Neuronal stem cell (in vitro differentiated cells): Measurements from ENCODE around the gene ITGA4.

Experiments
- DNase-seq: peaks from one replicate; pipeline ENCODE4 v3.0.0-alpha.2; 2013; ENCODE audit warnings: low spot score
- H2AFZ ChIP-seq: one replicate; pipeline ENCODE4 v1.6.1; 2013; ENCODE audit warnings: mild to moderate bottlenecking, low read length, inconsistent platforms
- H2AK5ac ChIP-seq: 2 replicates; pipeline ENCODE4 v1.6.1; 2013; ENCODE audit warnings: low read depth, mild to moderate bottlenecking, inconsistent platforms, low read length, moderate library complexity, mixed read lengths
- H2BK120ac ChIP-seq: 2 replicates; pipeline ENCODE4 v1.6.1; 2013; ENCODE audit warnings: low read depth, mild to moderate bottlenecking, inconsistent platforms, low read length, moderate library complexity, mixed read lengths
- H2BK12ac ChIP-seq: one replicate; pipeline ENCODE4 v1.6.1; 2013; ENCODE audit warnings: low read length, inconsistent platforms
- H2BK15ac ChIP-seq: 2 replicates; pipeline ENCODE4 v1.6.1; 2013; ENCODE audit warnings: mild to moderate bottlenecking, low read length, inconsistent platforms, mixed read lengths
- H2BK5ac ChIP-seq: one replicate; pipeline ENCODE4 v1.6.1; 2013; ENCODE audit warnings: inconsistent platforms, mild to moderate bottlenecking, low read length, moderate library complexity
- H3K14ac ChIP-seq: one replicate; pipeline ENCODE4 v1.6.1; 2013; ENCODE audit warnings: low read length, inconsistent platforms
- H3K18ac ChIP-seq: 2 replicates; pipeline ENCODE4 v1.6.1; 2013; ENCODE audit warnings: low read length, inconsistent platforms
- H3K23ac ChIP-seq: 2 replicates; pipeline ENCODE4 v1.6.1; 2013; ENCODE audit warnings: low read depth, mild to moderate bottlenecking, mixed read lengths, low read length, inconsistent platforms; ENCODE audit not compliant: poor library complexity
- H3K27ac ChIP-seq: replicated peaks from 3 replicates; pipeline ENCODE4 v1.5.1; 2013; ENCODE audit warnings: low read length, inconsistent platforms
- H3K27me3 ChIP-seq, 3 experiments: 2 replicates each; pipeline ENCODE4 v1.6.1; 2013; ENCODE audit warnings: low read length in 3 of 3, mild to moderate bottlenecking in 2 of 3, inconsistent platforms in 1 of 3, low read depth in 1 of 3, mixed read lengths in 1 of 3, moderate library complexity in 1 of 3; ENCODE audit not compliant: control insufficient read depth in 3 of 3, insufficient read depth in 3 of 3
- H3K36me3 ChIP-seq, 2 donors: replicated peaks in 1 of 2; 2 replicates each; pipeline ENCODE4 v1.6.1; 2013; ENCODE audit warnings: low read length in 2 of 2; ENCODE audit not compliant: control insufficient read depth in 2 of 2, insufficient read depth in 2 of 2
- H3K4ac ChIP-seq: 2 replicates; pipeline ENCODE4 v1.6.1; 2013; ENCODE audit warnings: inconsistent platforms, mild to moderate bottlenecking, low read length, moderate library complexity
- H3K4me1 ChIP-seq, 2 donors: 1 replicate in 1 of 2; 2 replicates in 1 of 2; pipeline ENCODE4 v1.6.1; 2013; ENCODE audit warnings: low read length in 2 of 2, low read depth in 1 of 2; ENCODE audit not compliant: control insufficient read depth in 2 of 2, insufficient read depth in 1 of 2
- H3K4me2 ChIP-seq: one replicate; pipeline ENCODE4 v1.6.1; 2013; ENCODE audit warnings: mild to moderate bottlenecking, low read length, inconsistent platforms; ENCODE audit not compliant: insufficient read depth, poor library complexity, severe bottlenecking
- H3K4me3 ChIP-seq, 2 donors: 2 replicates each; pipeline ENCODE4 v1.5.1; 2013; ENCODE audit warnings: low read length in 2 of 2, mild to moderate bottlenecking in 2 of 2, inconsistent platforms in 1 of 2, moderate library complexity in 1 of 2
- H3K79me1 ChIP-seq: one replicate; pipeline ENCODE4 v1.6.1; 2013; ENCODE audit warnings: low read depth, mild to moderate bottlenecking, inconsistent platforms, low read length, moderate library complexity
- H3K9ac ChIP-seq: one replicate; pipeline ENCODE4 v1.6.1; 2013; ENCODE audit warnings: mild to moderate bottlenecking, low read depth, low read length, inconsistent platforms; ENCODE audit not compliant: poor library complexity
- H3K9me3 ChIP-seq, 2 donors: replicated peaks in 1 of 2; 2 replicates each; pipeline versions ENCODE3 to v1.6.1; 2013; ENCODE audit warnings: low read length in 2 of 2, mild to moderate bottlenecking in 2 of 2, inconsistent platforms in 1 of 2, low read depth in 1 of 2, mixed read lengths in 1 of 2, moderate library complexity in 1 of 2; ENCODE audit not compliant: control insufficient read depth in 2 of 2, insufficient read depth in 1 of 2
- H4K8ac ChIP-seq: one replicate; pipeline ENCODE4 v1.6.1; 2013; ENCODE audit warnings: low read depth, mild to moderate bottlenecking, inconsistent platforms, low read length, moderate library complexity
- H4K91ac ChIP-seq: one replicate; pipeline ENCODE4 v1.6.1; 2013; ENCODE audit warnings: low read length, low read depth, mild to moderate bottlenecking, inconsistent platforms; ENCODE audit not compliant: poor library complexity
- WGBS, 2 donors: extraction: QIAGEN DNeasy Blood & Tissue Kit; methylation state at CpG; one replicate each; pipeline ENCODE4 v1.1.7; 2013; ENCODE audit warnings: missing lambda C conversion rate in 2 of 2, mixed read lengths in 1 of 2; ENCODE audit not compliant: insufficient read length in 2 of 2, insufficient replicate concordance in 1 of 2; ENCODE audit errors: extremely low coverage in 2 of 2; 5-methylcytosine and 5-hydroxymethylcytosine counted together

ITGA4 gene

GRCh38 chr2:181440919-181441318 lies 16.3 kb upstream of the ITGA4 start:
- Histone ChIP-seq H2BK15ac (no peak overlapping the region), H3K9ac (no peak overlapping the region), H3K14ac (no peak overlapping the region), H3K27ac (no peak overlapping the region), H2BK120ac (no peak overlapping the region), H3K4ac (no peak overlapping the region), H3K4me1 (no peaks in the 10 kb centered on the region), H3K23ac (no peak overlapping the region), H3K4me2 (no peak overlapping the region), H4K91ac (no peak overlapping the region), H4K8ac (no peak overlapping the region), H3K36me3 (no peaks in the 10 kb centered on the region), H3K27me3 (no peaks in the 10 kb centered on the region), H3K79me1 (no peaks in the 10 kb centered on the region), H2AK5ac (no peak overlapping the region), H2AFZ (no peak overlapping the region), H3K9me3 (no peaks in the 10 kb centered on the region), H2BK5ac (no peak overlapping the region), H3K18ac (no peak overlapping the region), H2BK12ac (no peak overlapping the region), H3K4me3 (no peak overlapping the region)
- no peak for DNase-seq
- no CpG with 5 or more reads among the region's 3 CpGs for WGBS, 2 donors

- Histone ChIP-seq H3K79me1 (no peaks in the 10 kb centered on the region), H2BK12ac (no peak overlapping the region), H2BK15ac (no peak overlapping the region), H3K23ac (no peak overlapping the region), H3K4me2 (no peak overlapping the region), H3K18ac (no peak overlapping the region), H3K4me1 (no peaks in the 10 kb centered on the region), H4K91ac (no peak overlapping the region), H3K4me3 (no peak overlapping the region), H4K8ac (no peak overlapping the region), H2BK120ac (no peak overlapping the region), H3K36me3 (no peaks in the 10 kb centered on the region), H3K27ac (no peak overlapping the region), H2AFZ (no peak overlapping the region), H3K9ac (no peak overlapping the region), H3K27me3 (no peaks in the 10 kb centered on the region), H3K14ac (no peak overlapping the region), H2AK5ac (no peak overlapping the region), H2BK5ac (no peak overlapping the region), H3K4ac (no peak overlapping the region), H3K9me3 (no peaks in the 10 kb centered on the region)
- no peak for DNase-seq
- WGBS, 2 donors: no CpG with 5 or more reads among the region's 3 CpGs
These were observed 15.5 kb upstream of the ITGA4 start for GRCh38 chr2:181441670-181442069.

GRCh38 chr2:181444654-181445053 lies 12.5 kb upstream of the ITGA4 start:
- Histone ChIP-seq H3K14ac (no peak overlapping the region), H3K36me3 (no peaks in the 10 kb centered on the region), H3K23ac (no peak overlapping the region), H3K27ac (no peak overlapping the region), H2BK12ac (no peak overlapping the region), H2BK120ac (no peak overlapping the region), H4K8ac (no peak overlapping the region), H2BK5ac (no peak overlapping the region), H3K9me3 (no peaks in the 10 kb centered on the region), H3K4me2 (no peak overlapping the region), H3K9ac (no peak overlapping the region), H3K4ac (no peak overlapping the region), H3K79me1 (no peaks in the 10 kb centered on the region), H2AFZ (no peak overlapping the region), H3K18ac (no peak overlapping the region), H3K4me3 (no peak overlapping the region), H4K91ac (no peak overlapping the region), H2AK5ac (no peak overlapping the region), H3K27me3 (no peaks in the 10 kb centered on the region), H2BK15ac (no peak overlapping the region), H3K4me1 (no peaks in the 10 kb centered on the region)
- WGBS, 2 donors: no CpG with 5 or more reads among the region's 2 CpGs
- DNase-seq: no peak

- Histone ChIP-seq H3K27ac (no peak overlapping the region), H2BK15ac (no peak overlapping the region), H2AK5ac (no peak overlapping the region), H2BK12ac (no peak overlapping the region), H4K8ac (no peak overlapping the region), H3K79me1 (no peaks in the 10 kb centered on the region), H3K27me3 (no peaks in the 10 kb centered on the region), H4K91ac (no peak overlapping the region), H2BK5ac (no peak overlapping the region), H3K4me2 (no peak overlapping the region), H3K4me3 (no peak overlapping the region), H2AFZ (no peak overlapping the region), H3K14ac (no peak overlapping the region), H3K4ac (no peak overlapping the region), H3K18ac (no peak overlapping the region), H3K23ac (no peak overlapping the region), H3K36me3 (no peaks in the 10 kb centered on the region), H2BK120ac (no peak overlapping the region), H3K9ac (no peak overlapping the region), H3K9me3 (no peaks in the 10 kb centered on the region), H3K4me1 (no peaks in the 10 kb centered on the region)
- WGBS, 2 donors: no CpG with 5 or more reads among the region's 4 CpGs
- DNase-seq: no peak
These were observed 10.2 kb upstream of the ITGA4 start for GRCh38 chr2:181446985-181447384.
